ENCODE results near the gene CENPP. TPM values are rescaled to one million over a fixed set of nuclear protein-coding genes. Genes with fewer than 3 reads are reported as not detected.

The CENPP gene
- total RNA-seq, 3 donors from 2014 or later (not counting 1 experiment from before 2014, with no cell fraction given) = 10.3 to 14.5 (median 12.1) TPM

- peak overlapping the region; percentile 85 for H3K4me3 Mint-ChIP-seq
Observed at GRCh38 chr9:92439921-92440750, 114.4 kb downstream of the CENPP start.

GRCh38 chr9:92440751-92441046, 114.9 kb downstream of the CENPP start:
- no peaks in the 10 kb centered on the region for H3K36me3 ChIP-seq (ENCODE audit: control insufficient read depth, insufficient read depth, low read length)
- Mint-ChIP-seq H3K9me3 (no peaks in the 10 kb centered on the region), H3K4me1 (peaks cover 12 to 20% of the 10 kb centered on the region in 2 donors), H3K4me3 (peak overlapping the region; percentile 85), H3K27ac (peak overlapping the region; percentile 90 to 91), H3K36me3 (no peaks in the 10 kb centered on the region), H3K27me3 (ENCODE audit: low read depth in 2 of 2) (no peaks in the 10 kb centered on the region)
- no peaks in the 10 kb centered on the region for H3K9me3 ChIP-seq (ENCODE audit: control insufficient read depth, insufficient read depth, low read length)
- 41% methylated on average over 2 of the region's 6 CpGs for WGBS (ENCODE audit: insufficient coverage)
- no peak for TF ChIP-seq CTCF (IDR thresholded peaks at IDR 0.05)
- ATAC-seq (peak; percentile 65 to 78 (median 68)), DNase-seq (peak in 1 of 2 donors; percentile 55)
- no peaks in the 10 kb centered on the region for H3K4me1 ChIP-seq (ENCODE audit: control insufficient read depth, insufficient read depth, low read length)
- H3K27ac ChIP-seq (ENCODE audit: low read length) = peak overlapping the region; percentile 47
- no peaks in the 10 kb centered on the region for H3K27me3 ChIP-seq (ENCODE audit: control insufficient read depth, insufficient read depth, low read length)
- no peak overlapping the region for H3K4me3 ChIP-seq (ENCODE audit: low read length)
- intact Hi-C loops (cut with micrococcal nuclease) = loop anchor here (5.0 kb wide), 1 partner anchor 113 kb away; the partner anchor contains the start of genes CENPP and NOL8

More at GRCh38 chr9:92439921-92440750, 114.4 kb downstream of the CENPP start:
- no peaks in the 10 kb centered on the region for H3K9me3 ChIP-seq (ENCODE audit: control insufficient read depth, insufficient read depth, low read length)
- H3K9me3 Mint-ChIP-seq = no peaks in the 10 kb centered on the region
- ATAC-seq (peak; percentile 65 to 74 (median 72)), DNase-seq (no peak)
- no peak for TF ChIP-seq CTCF (IDR thresholded peaks at IDR 0.05)
- peak overlapping the region; percentile 47 for H3K27ac ChIP-seq (ENCODE audit: low read length)
- no peaks in the 10 kb centered on the region for H3K27me3 ChIP-seq (ENCODE audit: control insufficient read depth, insufficient read depth, low read length)
- no peak overlapping the region for H3K4me3 ChIP-seq (ENCODE audit: low read length)
- 85% methylated on average over 3 of the region's 5 CpGs for WGBS (ENCODE audit: insufficient coverage)
- H3K27me3 Mint-ChIP-seq (ENCODE audit: low read depth in 2 of 2) = no peaks in the 10 kb centered on the region
- peaks cover 12 to 20% of the 10 kb centered on the region in 2 donors for H3K4me1 Mint-ChIP-seq
- intact Hi-C loops (cut with micrococcal nuclease) = loop anchor here (2.0 to 5.0 kb wide), 3 partner anchors 98 to 299 kb away; partner anchors contain the start of genes CENPP and NOL8
- H3K36me3 Mint-ChIP-seq = no peaks in the 10 kb centered on the region
- no peaks in the 10 kb centered on the region for H3K4me1 ChIP-seq (ENCODE audit: control insufficient read depth, insufficient read depth, low read length)
- peak overlapping the region; percentile 90 to 91 for H3K27ac Mint-ChIP-seq
- no peaks in the 10 kb centered on the region for H3K36me3 ChIP-seq (ENCODE audit: control insufficient read depth, insufficient read depth, low read length)

- Histone ChIP-seq H3K4me1 (ENCODE audit: control insufficient read depth, insufficient read depth, low read length) (no peaks in the 10 kb centered on the region), H3K4me3 (ENCODE audit: low read length) (no peak overlapping the region), H3K27ac (ENCODE audit: low read length) (no peak overlapping the region), H3K9me3 (ENCODE audit: control insufficient read depth, insufficient read depth, low read length) (no peaks in the 10 kb centered on the region), H3K27me3 (ENCODE audit: control insufficient read depth, insufficient read depth, low read length) (no peaks in the 10 kb centered on the region), H3K36me3 (ENCODE audit: control insufficient read depth, insufficient read depth, low read length) (no peaks in the 10 kb centered on the region)
- TF ChIP-seq CTCF (IDR thresholded peaks at IDR 0.05) = no peak
- WGBS (ENCODE audit: insufficient coverage) = 91% methylated on average over 4 of the region's 4 CpGs
- Mint-ChIP-seq H3K4me3 (no peak overlapping the region), H3K27ac (no peak overlapping the region), H3K9me3 (no peaks in the 10 kb centered on the region), H3K27me3 (ENCODE audit: low read depth in 2 of 2) (no peaks in the 10 kb centered on the region), H3K36me3 (no peaks in the 10 kb centered on the region), H3K4me1 (peaks cover 10 to 16% of the 10 kb centered on the region in 2 donors)
- no peak for ATAC-seq
- intact Hi-C loops (cut with micrococcal nuclease) = loop anchor here (5.0 kb wide), 1 partner anchor 118 kb away; the partner anchor contains the start of genes CENPP and NOL8
- no peak for DNase-seq
Observed at GRCh38 chr9:92444841-92445240, 119.1 kb downstream of the CENPP start.

All from natural killer cell (primary cell).